ENCODE measurements around the gene ZGPAT. TPM values are rescaled to one million over a fixed set of nuclear protein-coding genes. Genes with fewer than 3 reads are reported as not detected.

Gene ZGPAT
- total RNA-seq, 1 experiment from 2014 or later = 27.6 TPM

DNA sequence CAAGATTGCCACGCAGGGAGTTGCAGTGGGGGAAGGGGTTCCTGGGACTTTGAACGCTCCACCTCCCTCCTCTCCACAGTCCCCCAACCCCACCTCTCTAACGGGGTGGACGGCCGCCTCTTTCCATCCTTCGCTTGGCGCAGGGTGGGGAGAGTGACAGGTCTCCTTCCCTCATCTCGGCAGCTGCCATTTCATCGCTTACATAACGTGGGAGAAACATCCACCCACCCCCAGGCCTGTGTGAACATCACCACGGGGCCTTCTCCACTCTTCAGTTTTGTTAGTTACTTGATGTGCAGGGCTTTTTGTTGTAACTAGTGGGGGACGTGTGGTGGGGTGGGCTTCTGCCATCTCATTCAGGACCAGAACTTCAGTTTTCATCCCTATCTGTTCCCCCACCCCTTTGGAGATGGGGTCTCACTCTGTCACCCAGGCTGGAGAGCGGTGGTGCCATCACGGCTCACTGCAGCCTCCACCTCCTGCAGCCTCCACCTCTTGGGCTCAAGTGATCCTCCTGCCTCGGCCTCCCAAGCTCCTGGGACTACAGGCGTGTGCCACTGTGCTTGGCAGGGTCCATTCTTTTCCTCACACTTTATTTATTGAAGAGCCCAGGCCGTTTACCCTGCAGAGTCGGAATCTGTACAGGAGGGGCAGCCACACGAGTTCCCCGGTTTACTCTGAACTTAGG lies 32.0 kb upstream of the ZGPAT start:
- peaks cover 14 to 35% (median 34%) of the 10 kb centered on the region in 3 experiments; a peak in 6 of 7 replicates for H3K36me3 Mint-ChIP-seq (ENCODE audit: insufficient read depth in 1 of 3, low read depth in 3 of 3)
- H2BK120ac ChIP-seq (ENCODE audit: low read depth, low read length, poor library complexity, severe bottlenecking) = no peak overlapping the region
- TF ChIP-seq, protein P1, sequence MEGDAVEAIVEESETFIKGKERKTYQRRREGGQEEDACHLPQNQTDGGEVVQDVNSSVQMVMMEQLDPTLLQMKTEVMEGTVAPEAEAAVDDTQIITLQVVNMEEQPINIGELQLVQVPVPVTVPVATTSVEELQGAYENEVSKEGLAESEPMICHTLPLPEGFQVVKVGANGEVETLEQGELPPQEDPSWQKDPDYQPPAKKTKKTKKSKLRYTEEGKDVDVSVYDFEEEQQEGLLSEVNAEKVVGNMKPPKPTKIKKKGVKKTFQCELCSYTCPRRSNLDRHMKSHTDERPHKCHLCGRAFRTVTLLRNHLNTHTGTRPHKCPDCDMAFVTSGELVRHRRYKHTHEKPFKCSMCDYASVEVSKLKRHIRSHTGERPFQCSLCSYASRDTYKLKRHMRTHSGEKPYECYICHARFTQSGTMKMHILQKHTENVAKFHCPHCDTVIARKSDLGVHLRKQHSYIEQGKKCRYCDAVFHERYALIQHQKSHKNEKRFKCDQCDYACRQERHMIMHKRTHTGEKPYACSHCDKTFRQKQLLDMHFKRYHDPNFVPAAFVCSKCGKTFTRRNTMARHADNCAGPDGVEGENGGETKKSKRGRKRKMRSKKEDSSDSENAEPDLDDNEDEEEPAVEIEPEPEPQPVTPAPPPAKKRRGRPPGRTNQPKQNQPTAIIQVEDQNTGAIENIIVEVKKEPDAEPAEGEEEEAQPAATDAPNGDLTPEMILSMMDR (conservative IDR thresholded peaks at IDR 0.05) = no peak

More for the DNA sequence above, 32.0 kb upstream of the ZGPAT start:
- H3K9ac ChIP-seq (ENCODE audit: extremely low read depth, insufficient read length, low read length) = no peak overlapping the region
- H4K8ac ChIP-seq (replicated peaks; ENCODE audit: insufficient read length, low read depth, low read length) = no peak overlapping the region
- H3K14ac ChIP-seq (ENCODE audit: insufficient read depth, low read length) = no peak overlapping the region
- no peak overlapping the region for H3K27ac ChIP-seq (ENCODE audit: insufficient read length, low read depth, low read length)
- no peak overlapping the region for H2AK5ac ChIP-seq (ENCODE audit: insufficient read length, low read length)
- H3K9me3 ChIP-seq (ENCODE audit: control insufficient read depth, low read depth, low read length) = no peaks in the 10 kb centered on the region
- DNase-seq = no peak
- H3K79me2 ChIP-seq (ENCODE audit: insufficient read depth, low read length) = no peaks in the 10 kb centered on the region
- Mint-ChIP-seq H3K27ac (no peak overlapping the region), H3K4me3 (no peak overlapping the region), H3K4me1 (no peaks in the 10 kb centered on the region), H3K27me3 (ENCODE audit: low read depth) (no peaks in the 10 kb centered on the region), H3K9me3 (no peaks in the 10 kb centered on the region; a peak in 1 of 5 replicates)
- no peak overlapping the region for H2BK5ac ChIP-seq (ENCODE audit: insufficient read length, low read length)
- no peaks in the 10 kb centered on the region for H3K4me1 ChIP-seq (ENCODE audit: insufficient read depth, low read length)
- no peaks in the 10 kb centered on the region for H4K20me1 ChIP-seq (ENCODE audit: control insufficient read depth, insufficient read depth, insufficient read length)
- no CpG with 5 or more reads among the region's 20 CpGs for WGBS (ENCODE audit: extremely low coverage, insufficient read length, low lambda C conversion rate)
- no peak overlapping the region for H4K91ac ChIP-seq (ENCODE audit: insufficient read length, low read depth, low read length)
- H3K4me2 ChIP-seq (ENCODE audit: insufficient read depth, insufficient read length, low read length) = no peak overlapping the region
- H3K4ac ChIP-seq (ENCODE audit: low read depth, low read length) = no peak overlapping the region
- no peaks in the 10 kb centered on the region for H3K27me3 ChIP-seq (ENCODE audit: insufficient read depth, low read length)
- no peak overlapping the region for H3K18ac ChIP-seq (ENCODE audit: insufficient read length, low read depth, low read length)
- no peak overlapping the region for H3K56ac ChIP-seq (ENCODE audit: insufficient read length, low read depth, low read length)
- no peak overlapping the region for H2BK20ac ChIP-seq (ENCODE audit: low read depth, low read length, poor library complexity, severe bottlenecking)
- no peak overlapping the region for H4K5ac ChIP-seq (ENCODE audit: insufficient read length, low read depth, low read length)
- H3T11ph ChIP-seq (ENCODE audit: low read length) = no peak overlapping the region
- H2BK15ac ChIP-seq (ENCODE audit: low read depth, low read length) = no peak overlapping the region
- H3K23ac ChIP-seq (ENCODE audit: insufficient read length, low read depth, low read length) = no peak overlapping the region
- H2AFZ ChIP-seq (ENCODE audit: low read length) = no peak overlapping the region
- H2BK12ac ChIP-seq (ENCODE audit: insufficient read length, low read depth, low read length) = no peak overlapping the region
- no peaks in the 10 kb centered on the region for H3K23me2 ChIP-seq (ENCODE audit: insufficient read length, low read depth, low read length, poor library complexity, severe bottlenecking)
- H3K79me1 ChIP-seq (ENCODE audit: insufficient read depth, low read depth, low read length, poor library complexity, severe bottlenecking) = no peaks in the 10 kb centered on the region

Data from H9 (cell line).